Panc1 (cell line): ENCODE measurements around the gene CYP2W1. TPM values are rescaled to one million over a fixed set of nuclear protein-coding genes. Genes with fewer than 3 reads are reported as not detected.

Experiments used
- ATAC-seq: fragments of 200-7000 bp; cut with Tn5 transposase; 2 replicates; pipeline ENCODE4 v1.9.1; 2020; ENCODE audit warnings: mild to moderate bottlenecking, moderate library complexity
- BruUV-seq: library from RNA; stranded (reverse); fragments of 400-500 nt; replicated peaks from 2 replicates; lab custom pipeline; 2021; lab: Mats Ljungman, UMichigan
- CTCF ChIA-PET: fragments of 300-600 bp; sonication (Branson Sonifier 250); formaldehyde crosslinking; loops from one replicate; lab custom pipeline; 2022; ENCODE audit warnings: antibody characterized with exemption; lab: Charles Lee
- POLR2A ChIA-PET: fragments of 300-600 bp; sonication (Branson Sonifier 250); formaldehyde crosslinking; loops from one replicate; lab custom pipeline; 2022; ENCODE audit warnings: antibody characterized with exemption; lab: Charles Lee
- DNase-seq: peaks from one replicate; pipeline ENCODE4 v3.0.0-alpha.2; 2010; ENCODE audit warnings: low read depth, low spot score
- H3K27ac ChIP-seq: 2 replicates; pipeline ENCODE4 v1.5.1; 2011; ENCODE audit warnings: mild to moderate bottlenecking, low read length, inconsistent platforms
- H3K27me3 ChIP-seq: fragments of 200-500 bp; sonication (Bioruptor generic); 2 replicates; pipeline ENCODE4 v1.6.0; 2014; ENCODE audit warnings: low read length, inconsistent platforms; ENCODE audit not compliant: control insufficient read depth, insufficient read depth
- H3K36me3 ChIP-seq: fragments of 200-500 bp; sonication (Bioruptor generic); 2 replicates; pipeline ENCODE4 v1.5.1; 2014; ENCODE audit warnings: inconsistent platforms, mild to moderate bottlenecking, low read length, moderate library complexity; ENCODE audit not compliant: control insufficient read depth, insufficient read depth
- H3K4me1 ChIP-seq: 2 replicates; pipeline ENCODE4 v1.5.1; 2011; ENCODE audit warnings: inconsistent platforms, mild to moderate bottlenecking, low read length, moderate library complexity; ENCODE audit not compliant: control insufficient read depth, insufficient read depth
- H3K4me3 ChIP-seq, 2 experiments: 2 replicates each; pipeline ENCODE4 v1.5.1; 2011 to 2012; ENCODE audit warnings: low read depth in 2 of 2, low read length in 2 of 2, mild to moderate bottlenecking in 2 of 2, inconsistent platforms in 1 of 2, moderate library complexity in 1 of 2
- H3K9me3 ChIP-seq: fragments of 200-500 bp; sonication (Bioruptor generic); 2 replicates; pipeline ENCODE4 v1.5.1; 2014; ENCODE audit warnings: low read depth, mild to moderate bottlenecking, inconsistent platforms, low read length, moderate library complexity; ENCODE audit not compliant: control insufficient read depth, insufficient read depth
- CTCF ChIP-seq: fragments of 450-650 bp; IDR thresholded peaks from 2 replicates; pipeline ENCODE4 v1.5.1; 2017; ENCODE audit warnings: mild to moderate bottlenecking
- POLR2AphosphoS5 ChIP-seq: IDR thresholded peaks from 2 replicates; pipeline ENCODE4 v1.6.1; 2012; ENCODE audit warnings: mild to moderate bottlenecking, low read depth, low read length, moderate library complexity
- REST ChIP-seq, 2 experiments: IDR thresholded peaks; 2 replicates each; pipeline ENCODE4 v1.6.1; 2011 to 2012; ENCODE audit warnings: low read depth in 2 of 2, control low read depth in 1 of 2, low read length in 1 of 2, mild to moderate bottlenecking in 1 of 2, moderate library complexity in 1 of 2; ENCODE audit not compliant: insufficient read depth in 1 of 2
- SIN3A ChIP-seq: IDR thresholded peaks from 2 replicates; pipeline ENCODE4 v1.6.1; 2012; ENCODE audit warnings: low read depth, mild to moderate bottlenecking, low read length, moderate library complexity, borderline replicate concordance; ENCODE audit not compliant: insufficient read depth
- TCF7L2 ChIP-seq: IDR thresholded peaks from 2 replicates; pipeline ENCODE4 v1.6.1; 2011; ENCODE audit warnings: mild to moderate bottlenecking, low read depth, low read length, inconsistent platforms
- in situ Hi-C: cut with HindIII; loops from 2 replicates; pipeline ENCODE4 v1.10.0; 2016; ENCODE audit warnings: low sequenced_read_pairs, low pct_unique_long_range_greater_than_20kb
- intact Hi-C: fragments of 100-400 bp; cut with micrococcal nuclease; formaldehyde crosslinking; loops from one replicate; pipeline ENCODE4 v1.10.0; 2022; ENCODE audit not compliant: unreplicated experiment
- total RNA-seq: library from RNA; stranded (reverse); gene quantifications from one replicate; pipeline ENCODE4 v1.2.1, GENCODE V29; 2021; ENCODE audit not compliant: unreplicated experiment

The CYP2W1 gene
- total RNA-seq, 1 experiment from 2014 or later: 0.74 TPM

GRCh38 chr7:949021-949934, 33.7 kb upstream of the CYP2W1 start:
- CTCF ChIA-PET: no interaction called here
- Histone ChIP-seq H3K4me3 (no peak overlapping the region), H3K4me1 (peaks cover 10% of the 10 kb centered on the region; the same call in 1 of the 2 replicates), H3K27ac (no peak overlapping the region), H3K9me3 (no peaks in the 10 kb centered on the region), H3K27me3 (no peaks in the 10 kb centered on the region), H3K36me3 (no peaks in the 10 kb centered on the region)
- no TSS peak for BruUV-seq
- no peak for DNase-seq
- intact Hi-C loops: no loop called here
- ATAC-seq: no peak
- POLR2A ChIA-PET: no interaction called here
- in situ Hi-C loops: no loop called here
- no peak for TF ChIP-seq TCF7L2
- TF ChIP-seq SIN3A: no peak
- TF ChIP-seq REST (IDR thresholded peaks at IDR 0.05; ENCODE audit: insufficient read depth in 1 of 2, low read depth in 2 of 2, low read length in 1 of 2): no peak
- TF ChIP-seq POLR2AphosphoS5: no peak
- no peak for TF ChIP-seq CTCF

- DNase-seq (no peak), ATAC-seq (no peak)
- H3K27me3 ChIP-seq: no peaks in the 10 kb centered on the region
- POLR2A ChIA-PET: interaction anchor here (0.5 to 0.7 kb wide), 2 partner anchors 164 to 351 kb away, joined by 3 to 22 read pairs; no protein-coding TSS in a partner anchor
- no peaks in the 10 kb centered on the region for H3K36me3 ChIP-seq
- BruUV-seq: no TSS peak
- no peak overlapping the region for H3K27ac ChIP-seq
- no peak overlapping the region for H3K4me3 ChIP-seq
- no peaks in the 10 kb centered on the region for H3K9me3 ChIP-seq
- H3K4me1 ChIP-seq: 0 out of 2 replicates have a peak, but pooled peaks cover 4% of the 10 kb centered on the region
- intact Hi-C loops (no loop called here), in situ Hi-C loops (loop anchor here (25.0 kb wide), 1 partner anchor 185 kb away; a partner anchor contains a TSS)
- TF ChIP-seq REST (IDR thresholded peaks at IDR 0.05; ENCODE audit: insufficient read depth in 1 of 2, low read depth in 2 of 2, low read length in 1 of 2) (no peak), POLR2AphosphoS5 (no peak), SIN3A (no peak), CTCF (no peak), TCF7L2 (no peak)
- CTCF ChIA-PET: interaction anchor here (0.7 kb wide), 1 partner anchor 8 kb away, joined by 3 read pairs; no protein-coding TSS in a partner anchor
Measured at GRCh38 chr7:951881-952547, 31.0 kb upstream of the CYP2W1 start.
